Endothelial cell (in vitro differentiated cells): ENCODE results near the gene ARHGEF40. TPM values are rescaled to one million over a fixed set of nuclear protein-coding genes. Genes with fewer than 3 reads are reported as not detected.

ENCODE experiments used
- DNase-seq: peaks from one replicate; pipeline ENCODE4 v3.0.0; 2021; ENCODE audit warnings: low spot score
- H3K27ac Mint-ChIP-seq: one replicate; pipeline ENCODE4 v1.8.0; 2021; ENCODE audit warnings: mixed read lengths, inconsistent platforms; ENCODE audit not compliant: unreplicated experiment
- H3K27me3 Mint-ChIP-seq: one replicate; pipeline ENCODE4 v1.8.0; 2021; ENCODE audit warnings: mild to moderate bottlenecking, moderate library complexity, mixed read lengths, inconsistent platforms; ENCODE audit not compliant: unreplicated experiment
- H3K36me3 Mint-ChIP-seq: one replicate; pipeline ENCODE4 v1.8.0; 2021; ENCODE audit warnings: mild to moderate bottlenecking, low read depth, mixed read lengths, inconsistent platforms; ENCODE audit not compliant: unreplicated experiment
- H3K4me1 Mint-ChIP-seq: one replicate; pipeline ENCODE4 v1.8.0; 2021; ENCODE audit warnings: mild to moderate bottlenecking, mixed read lengths, inconsistent platforms; ENCODE audit not compliant: unreplicated experiment
- H3K4me3 Mint-ChIP-seq: one replicate; pipeline ENCODE4 v1.8.0; 2021; ENCODE audit warnings: mild to moderate bottlenecking, mixed read lengths, inconsistent platforms; ENCODE audit not compliant: unreplicated experiment
- H3K9me3 Mint-ChIP-seq: one replicate; pipeline ENCODE4 v1.8.0; 2021; ENCODE audit warnings: mixed read lengths, inconsistent platforms; ENCODE audit not compliant: unreplicated experiment
- CTCF ChIP-seq: fragments of 200-600 bp; sonication (generic); IDR thresholded peaks from one replicate; pipeline ENCODE4 v1.5.0; 2021; ENCODE audit warnings: antibody characterized with exemption; ENCODE audit not compliant: unreplicated experiment
- total RNA-seq: library from RNA; stranded (reverse); fragmentation: NEBNext Ultra II Directional; extraction: Animal tissue kit (Norgen Biotek cat#: 25700); gene quantifications from one replicate; pipeline ENCODE4 v1.2.1, GENCODE V29; 2021; ENCODE audit not compliant: unreplicated experiment

ARHGEF40 gene
- total RNA-seq, 1 donor from 2014 or later = 12.5 TPM

GRCh38 chr14:21068521-21069387 lies 1.4 kb upstream of the ARHGEF40 start:
- peak; percentile 51 for TF ChIP-seq CTCF
- Mint-ChIP-seq H3K27me3 (peaks cover 17% of the 10 kb centered on the region), H3K27ac (no peak overlapping the region), H3K4me1 (peaks cover 15% of the 10 kb centered on the region), H3K36me3 (peaks cover 5% of the 10 kb centered on the region), H3K4me3 (peak overlapping the region; percentile 83), H3K9me3 (no peaks in the 10 kb centered on the region)
- DNase-seq = peak; percentile 67

GRCh38 chr14:21069388-21070082 lies 569 bp upstream of the ARHGEF40 start:
- H3K9me3 Mint-ChIP-seq = no peaks in the 10 kb centered on the region
- H3K4me3 Mint-ChIP-seq = peak overlapping the region; percentile 78
- H3K27ac Mint-ChIP-seq = peak overlapping the region; percentile 73
- H3K27me3 Mint-ChIP-seq = peaks cover 17% of the 10 kb centered on the region
- DNase-seq = peak; percentile 26
- peaks cover 15% of the 10 kb centered on the region for H3K4me1 Mint-ChIP-seq
- peaks cover 5% of the 10 kb centered on the region for H3K36me3 Mint-ChIP-seq
- no peak for TF ChIP-seq CTCF

GRCh38 chr14:21070610-21071224 lies 613 bp downstream of the ARHGEF40 start:
- TF ChIP-seq CTCF = no peak
- H3K9me3 Mint-ChIP-seq = no peaks in the 10 kb centered on the region
- peaks cover 8% of the 10 kb centered on the region for H3K36me3 Mint-ChIP-seq
- DNase-seq = peak; percentile 51
- peaks cover 20% of the 10 kb centered on the region for H3K27me3 Mint-ChIP-seq
- peaks cover 15% of the 10 kb centered on the region for H3K4me1 Mint-ChIP-seq
- peak overlapping the region; percentile 90 for H3K4me3 Mint-ChIP-seq
- peak overlapping the region; percentile 74 for H3K27ac Mint-ChIP-seq

GRCh38 chr14:21071225-21072030 lies 1.3 kb downstream of the ARHGEF40 start:
- Mint-ChIP-seq H3K36me3 (peaks cover 14% of the 10 kb centered on the region), H3K9me3 (no peaks in the 10 kb centered on the region), H3K4me3 (peak overlapping the region; percentile 90), H3K4me1 (peaks cover 15% of the 10 kb centered on the region), H3K27me3 (peaks cover 22% of the 10 kb centered on the region), H3K27ac (peak overlapping the region; percentile 74)
- no peak for TF ChIP-seq CTCF
- DNase-seq = peak; percentile 73
